ENCODE results near the gene TTC39B. TPM values are rescaled to one million over a fixed set of nuclear protein-coding genes. Genes with fewer than 3 reads are reported as not detected.

Gene TTC39B
- total and polyA plus RNA-seq, 2 of the 8 experiments (the other 6 are each of a cell fraction or from before 2014, with no cell fraction given), result 1.6 to 10.9 TPM

DNA sequence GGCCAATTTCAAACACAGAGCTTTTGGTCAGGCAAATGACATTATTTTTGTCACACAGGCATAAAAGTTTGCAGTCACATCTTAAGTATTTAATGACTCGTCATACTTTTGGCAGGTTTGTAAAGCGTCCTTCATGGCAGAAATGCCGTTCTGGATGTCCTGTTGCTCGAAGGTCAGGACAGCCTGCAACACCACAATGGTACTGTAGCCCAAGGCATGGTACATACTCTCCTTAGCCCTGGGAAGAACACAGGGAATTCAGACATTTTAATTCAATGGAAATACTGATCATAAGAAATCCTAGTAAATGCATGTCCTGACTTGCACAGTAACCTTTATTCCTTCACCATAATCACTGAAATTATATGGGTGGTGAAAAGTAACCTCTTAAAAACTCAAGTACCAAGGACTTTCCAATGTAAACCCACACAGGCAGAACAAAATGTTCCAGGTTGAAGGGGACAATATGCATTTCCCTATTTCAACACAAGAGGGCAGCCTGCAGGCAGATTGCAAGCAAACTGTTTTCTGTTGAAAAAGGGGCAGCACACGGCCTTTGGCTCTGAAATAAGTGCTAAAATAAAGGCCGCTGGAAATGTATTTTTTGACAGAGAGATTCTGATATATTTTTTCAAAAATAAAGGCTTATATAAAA is 95.7 kb downstream of the TTC39B start (continued):
- TF ChIP-seq EGR1 (IDR thresholded peaks at IDR 0.05; ENCODE audit: borderline replicate concordance, low read depth, low read length) (no peak), SIN3A (conservative IDR thresholded peaks at IDR 0.05 in 1 of 2, IDR thresholded peaks at IDR 0.05 in 1 of 2; ENCODE audit: low read depth in 1 of 2, low read length in 2 of 2) (no peak)

Data from H1 (cell line).